Transverse colon (tissue), 3 donors: ENCODE data around the gene LMF1.

Experiments used
- CTCF ChIP-seq, 5 experiments: fragments of 200-600 bp in 3 of 5; fragments of 450-650 bp in 2 of 5; sonication (generic) in 3 of 5; IDR thresholded peaks; 1 replicate in 2 of 5; 2 replicates in 3 of 5; pipeline ENCODE4 v1.5.1; 2016 to 2017; ENCODE audit warnings: antibody characterized with exemption in 5 of 5, inconsistent platforms in 3 of 5, mild to moderate bottlenecking in 2 of 5, moderate library complexity in 1 of 5
- EP300 ChIP-seq: sonication (generic); formaldehyde crosslinking; IDR thresholded peaks from one replicate; pipeline ENCODE4 v1.6.1; 2017; ENCODE audit warnings: antibody characterized with exemption, low read depth
- POLR2A ChIP-seq: fragments of 450-650 bp; IDR thresholded peaks from one replicate; pipeline ENCODE4 v1.6.1; 2016; ENCODE audit warnings: antibody characterized with exemption, mild to moderate bottlenecking, moderate library complexity

- no peak for TF ChIP-seq POLR2A
- no peak for TF ChIP-seq CTCF (IDR thresholded peaks at IDR 0.05)
- TF ChIP-seq EP300: no peak
Measured at GRCh38 chr16:911101-911500, 59.7 kb downstream of the LMF1 start.
